Measurements from ENCODE around the gene MRPS2. TPM values are rescaled to one million over a fixed set of nuclear protein-coding genes. Genes with fewer than 3 reads are reported as not detected.
A peak's percentile ranks its signal among the peaks of the same experiment; 100 is the strongest.

The MRPS2 gene
- total RNA-seq, 2 donors from 2014 or later = 50.2 to 53.1 TPM

- WGBS, 2 experiments (ENCODE audit: insufficient coverage in 1 of 2, insufficient read length in 1 of 2) = 87 to 99% methylated on average over 12 to 18 of the region's 18 CpGs
- no peaks in the 10 kb centered on the region for H3K36me3 Mint-ChIP-seq (ENCODE audit: low read depth)
- no peak for DNase-seq
- H3K36me3 ChIP-seq (ENCODE audit: control insufficient read depth, insufficient read depth, low read length) = no peaks in the 10 kb centered on the region
- TF ChIP-seq CTCF (conservative IDR thresholded peaks at IDR 0.05) = no peak
- no peaks in the 10 kb centered on the region for H3K4me1 ChIP-seq (ENCODE audit: control insufficient read depth, insufficient read depth, low read length)
- no peak overlapping the region for H3K27ac ChIP-seq (ENCODE audit: low read depth, low read length)
- no peak overlapping the region for H3K4me3 Mint-ChIP-seq
- H3K9me3 ChIP-seq (ENCODE audit: control insufficient read depth, low read length) = no peaks in the 10 kb centered on the region
- H3K27me3 Mint-ChIP-seq (ENCODE audit: insufficient read depth) = no peaks in the 10 kb centered on the region
- H3K9me3 Mint-ChIP-seq = no peaks in the 10 kb centered on the region
- no peaks in the 10 kb centered on the region for H3K27me3 ChIP-seq (ENCODE audit: control insufficient read depth, insufficient read depth, low read length, poor library complexity, severe bottlenecking)
- H3K4me1 Mint-ChIP-seq = no peaks in the 10 kb centered on the region
- no peak overlapping the region for H3K27ac Mint-ChIP-seq
- H3K4me3 ChIP-seq (ENCODE audit: low read length) = no peak overlapping the region
- H3K9ac ChIP-seq (ENCODE audit: extremely low read depth, low read length, poor library complexity, severe bottlenecking) = no peak overlapping the region
Observed at GRCh38 chr9:135552021-135552697, 51.7 kb downstream of the MRPS2 start.

DNA sequence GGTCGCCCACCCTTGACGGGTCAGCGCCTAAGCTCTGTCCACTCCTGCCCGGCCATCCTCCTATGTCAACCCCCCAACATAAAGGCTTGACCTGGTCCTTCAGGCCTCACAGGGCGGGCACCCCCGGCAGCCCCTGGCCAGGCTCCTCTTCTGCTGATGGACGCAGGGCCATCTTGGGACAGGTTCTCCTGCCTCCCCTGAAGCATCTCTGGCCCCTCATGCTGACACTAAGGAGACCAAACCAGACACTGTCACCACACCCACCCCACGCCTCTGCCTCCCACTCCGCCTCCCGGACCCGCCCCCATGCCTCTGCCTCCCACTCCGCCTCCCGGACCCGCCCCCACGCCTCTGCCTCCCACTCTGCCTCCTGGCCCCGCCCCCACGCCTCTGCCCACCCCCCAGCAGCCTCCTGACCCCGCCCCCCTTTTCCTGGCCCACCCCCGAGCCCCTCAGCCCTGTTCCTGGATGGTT, 52.3 kb downstream of the MRPS2 start:
- H3K4me3 Mint-ChIP-seq = no peak overlapping the region
- Histone ChIP-seq H3K9me3 (ENCODE audit: control insufficient read depth, low read length) (no peaks in the 10 kb centered on the region), H3K9ac (ENCODE audit: extremely low read depth, low read length, poor library complexity, severe bottlenecking) (no peak overlapping the region), H3K4me3 (ENCODE audit: low read length) (no peak overlapping the region), H3K36me3 (ENCODE audit: control insufficient read depth, insufficient read depth, low read length) (no peaks in the 10 kb centered on the region), H3K27me3 (ENCODE audit: control insufficient read depth, insufficient read depth, low read length, poor library complexity, severe bottlenecking) (no peaks in the 10 kb centered on the region), H3K27ac (ENCODE audit: low read depth, low read length) (no peak overlapping the region), H3K4me1 (ENCODE audit: control insufficient read depth, insufficient read depth, low read length) (no peaks in the 10 kb centered on the region)
- DNase-seq = peak; percentile 69
- no peaks in the 10 kb centered on the region for H3K36me3 Mint-ChIP-seq (ENCODE audit: low read depth)
- no peak for TF ChIP-seq CTCF (conservative IDR thresholded peaks at IDR 0.05)
- 93 to 100% methylated on average over 1 to 12 of the region's 19 CpGs for WGBS, 2 experiments (ENCODE audit: insufficient coverage in 1 of 2, insufficient read length in 1 of 2)
- H3K4me1 Mint-ChIP-seq = no peaks in the 10 kb centered on the region
- no peaks in the 10 kb centered on the region for H3K9me3 Mint-ChIP-seq
- H3K27me3 Mint-ChIP-seq (ENCODE audit: insufficient read depth) = no peaks in the 10 kb centered on the region
- no peak overlapping the region for H3K27ac Mint-ChIP-seq

Other genes with a start within 250 kb of the MRPS2 start
- 10 to 100 TPM; 43.2 to 54.5 TPM for gene PPP1R26, start 20.9 kb upstream of the MRPS2 start, total RNA-seq
- not detected for gene LCN1, start 20.8 kb downstream of the MRPS2 start, total RNA-seq
- gene OBP2A, start 45.4 kb downstream of the MRPS2 start, total RNA-seq = not detected
- gene PAEP, start 61.1 kb downstream of the MRPS2 start, total RNA-seq = not detected
- under 1 TPM in 1 of 2 donors, not detected in 1; 0.60 TPM for gene GLT6D1, start 138.9 kb downstream of the MRPS2 start, total RNA-seq
- gene LCN9, start 162.6 kb downstream of the MRPS2 start, total RNA-seq = 10 to 100 TPM in 1 of 2 donors, under 1 TPM in 1; 0.46 to 10.7 TPM
- gene SOHLH1, start 198.8 kb downstream of the MRPS2 start, total RNA-seq = not detected
- under 1 TPM in 1 of 2 donors, not detected in 1; 0.15 TPM for gene KCNT1, start 201.5 kb downstream of the MRPS2 start, total RNA-seq